Tibial artery (tissue), 4 donors: Measurements from ENCODE around the gene MALT1.

Experiments
- DNase-seq, 2 donors: peaks; one replicate each; pipeline ENCODE4 v3.0.0-alpha.2; 2019
- H3K27ac ChIP-seq, 2 donors: fragments of 200-600 bp; sonication (generic) in 1 of 2; 1 replicate in 1 of 2; 2 replicates in 1 of 2; pipeline ENCODE4 v1.5.1; 2018 to 2019; ENCODE audit warnings: mild to moderate bottlenecking in 1 of 2
- H3K27me3 ChIP-seq, 2 donors: fragments of 200-600 bp; sonication (generic) in 1 of 2; one replicate each; pipeline versions ENCODE4 v1.5.1 to v1.6.0; 2016 to 2019
- H3K36me3 ChIP-seq, 3 donors: fragments of 200-600 bp; sonication (generic) in 2 of 3; one replicate each; pipeline ENCODE4 v1.5.1; 2016 to 2019; ENCODE audit warnings: mild to moderate bottlenecking in 2 of 3
- H3K4me1 ChIP-seq, 4 donors: fragments of 200-600 bp; sonication (generic) in 2 of 4; 1 replicate in 3 of 4; 2 replicates in 1 of 4; pipeline ENCODE4 v1.5.1; 2016 to 2019
- H3K4me3 ChIP-seq, 2 donors: fragments of 200-600 bp; sonication (generic) in 1 of 2; 1 replicate in 1 of 2; 2 replicates in 1 of 2; pipeline ENCODE4 v1.5.1; 2018 to 2019; ENCODE audit warnings: mild to moderate bottlenecking in 2 of 2
- H3K9me3 ChIP-seq, 3 donors: fragments of 200-600 bp; sonication (generic) in 1 of 3; one replicate each; pipeline ENCODE4 v1.5.1; 2016 to 2019
- intact Hi-C: fragments of 100-400 bp; cut with DNase I; formaldehyde crosslinking; loops from one replicate; pipeline ENCODE4 v1.15.0; 2023; ENCODE audit warnings: low total_unique reads
- TF ChIP-seq, protein P1 (sequence below), 2 experiments: fragments of 200-600 bp in 1 of 2; fragments of 450-650 bp in 1 of 2; IDR thresholded peaks; one replicate each; pipeline ENCODE4 v1.5.1; 2017 to 2019; ENCODE audit warnings: antibody characterized with exemption in 2 of 2, mild to moderate bottlenecking in 1 of 2, moderate library complexity in 1 of 2

MALT1 gene

DNA sequence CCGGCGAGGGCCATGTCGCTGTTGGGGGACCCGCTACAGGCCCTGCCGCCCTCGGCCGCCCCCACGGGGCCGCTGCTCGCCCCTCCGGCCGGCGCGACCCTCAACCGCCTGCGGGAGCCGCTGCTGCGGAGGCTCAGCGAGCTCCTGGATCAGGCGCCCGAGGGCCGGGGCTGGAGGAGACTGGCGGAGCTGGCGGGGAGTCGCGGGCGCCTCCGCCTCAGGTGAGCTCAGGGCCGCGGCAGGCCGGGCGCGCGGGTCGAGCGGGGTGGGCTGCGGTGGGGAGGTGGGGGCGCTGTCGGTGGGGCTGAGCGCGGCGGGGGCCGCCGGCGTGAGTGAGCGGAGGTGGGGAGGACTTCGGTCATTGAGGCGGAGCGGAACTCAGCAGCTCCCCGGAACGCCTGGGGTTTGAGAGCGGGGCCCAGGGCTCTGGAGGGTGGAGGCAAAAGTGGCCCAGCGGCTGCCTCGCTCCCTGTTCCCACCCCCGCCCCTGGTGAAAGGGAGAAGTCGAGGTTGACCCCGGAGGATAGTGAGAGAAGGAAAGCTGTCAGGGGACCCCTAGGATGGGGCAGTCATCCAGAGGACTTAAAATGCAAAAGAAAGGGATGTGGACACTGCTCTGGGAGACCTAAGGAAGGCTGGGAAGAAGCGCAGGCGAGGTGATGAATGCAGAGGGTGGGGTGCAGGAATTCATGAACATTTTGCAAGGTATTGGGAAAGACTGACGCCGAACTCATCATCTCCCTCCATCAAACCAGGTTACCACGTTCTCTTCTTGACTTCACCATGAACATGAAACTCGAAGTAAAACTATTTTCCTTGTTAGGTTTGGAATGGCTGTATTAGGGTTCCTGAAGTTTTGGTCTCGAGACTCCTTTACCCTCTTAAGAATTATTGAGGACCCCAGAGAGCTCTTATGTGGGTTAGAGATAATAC is 633 bp downstream of the MALT1 start:
- H3K4me3 ChIP-seq = peak overlapping the region; percentile 75 to 78
- intact Hi-C loops = loop anchor here (10.0 kb wide), 1 partner anchor 93 kb away; no protein-coding TSS in a partner anchor
- TF ChIP-seq, protein P1, sequence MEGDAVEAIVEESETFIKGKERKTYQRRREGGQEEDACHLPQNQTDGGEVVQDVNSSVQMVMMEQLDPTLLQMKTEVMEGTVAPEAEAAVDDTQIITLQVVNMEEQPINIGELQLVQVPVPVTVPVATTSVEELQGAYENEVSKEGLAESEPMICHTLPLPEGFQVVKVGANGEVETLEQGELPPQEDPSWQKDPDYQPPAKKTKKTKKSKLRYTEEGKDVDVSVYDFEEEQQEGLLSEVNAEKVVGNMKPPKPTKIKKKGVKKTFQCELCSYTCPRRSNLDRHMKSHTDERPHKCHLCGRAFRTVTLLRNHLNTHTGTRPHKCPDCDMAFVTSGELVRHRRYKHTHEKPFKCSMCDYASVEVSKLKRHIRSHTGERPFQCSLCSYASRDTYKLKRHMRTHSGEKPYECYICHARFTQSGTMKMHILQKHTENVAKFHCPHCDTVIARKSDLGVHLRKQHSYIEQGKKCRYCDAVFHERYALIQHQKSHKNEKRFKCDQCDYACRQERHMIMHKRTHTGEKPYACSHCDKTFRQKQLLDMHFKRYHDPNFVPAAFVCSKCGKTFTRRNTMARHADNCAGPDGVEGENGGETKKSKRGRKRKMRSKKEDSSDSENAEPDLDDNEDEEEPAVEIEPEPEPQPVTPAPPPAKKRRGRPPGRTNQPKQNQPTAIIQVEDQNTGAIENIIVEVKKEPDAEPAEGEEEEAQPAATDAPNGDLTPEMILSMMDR (IDR thresholded peaks at IDR 0.05) = no peak
- peak overlapping the region; percentile 75 to 87 for H3K27ac ChIP-seq
- no peaks in the 10 kb centered on the region for H3K9me3 ChIP-seq
- peaks cover 0 to 21% (median 4%) of the 10 kb centered on the region in 4 donors for H3K4me1 ChIP-seq
- peaks cover 0 to 2% of the 10 kb centered on the region in 2 donors for H3K27me3 ChIP-seq
- no peaks in the 10 kb centered on the region for H3K36me3 ChIP-seq
- DNase-seq = peak in 1 of 2 donors; percentile 71

DNA sequence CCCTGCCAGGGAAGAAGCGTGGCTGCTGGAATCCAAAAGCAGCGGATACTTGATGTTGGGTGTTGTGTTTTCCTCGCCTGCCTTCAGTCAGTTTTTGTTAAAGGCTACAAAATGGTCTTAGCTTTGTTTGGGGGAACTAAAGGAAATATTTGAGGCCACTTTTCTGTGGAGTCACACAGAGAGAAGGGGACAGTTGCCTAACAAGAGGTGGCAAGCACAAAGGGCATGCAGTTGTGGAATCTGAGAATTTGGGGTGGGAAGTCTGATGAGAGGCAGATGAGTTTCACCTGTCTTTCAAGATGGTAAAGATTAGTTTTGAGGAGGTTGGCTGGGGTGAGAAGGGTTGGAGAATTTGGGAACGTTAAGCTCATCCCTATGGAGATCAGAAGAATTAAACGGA is 2.9 kb downstream of the MALT1 start:
- TF ChIP-seq, protein P1 (IDR thresholded peaks at IDR 0.05) = no peak
- intact Hi-C loops = loop anchor here (10.0 kb wide), 1 partner anchor 91 kb away; no protein-coding TSS in a partner anchor
- DNase-seq = no peak
- Histone ChIP-seq H3K9me3 (no peaks in the 10 kb centered on the region), H3K27me3 (no peaks in the 10 kb centered on the region), H3K27ac (no peak overlapping the region), H3K36me3 (no peaks in the 10 kb centered on the region), H3K4me1 (peaks cover 0 to 21% (median 4%) of the 10 kb centered on the region in 4 donors), H3K4me3 (no peak overlapping the region)

DNA sequence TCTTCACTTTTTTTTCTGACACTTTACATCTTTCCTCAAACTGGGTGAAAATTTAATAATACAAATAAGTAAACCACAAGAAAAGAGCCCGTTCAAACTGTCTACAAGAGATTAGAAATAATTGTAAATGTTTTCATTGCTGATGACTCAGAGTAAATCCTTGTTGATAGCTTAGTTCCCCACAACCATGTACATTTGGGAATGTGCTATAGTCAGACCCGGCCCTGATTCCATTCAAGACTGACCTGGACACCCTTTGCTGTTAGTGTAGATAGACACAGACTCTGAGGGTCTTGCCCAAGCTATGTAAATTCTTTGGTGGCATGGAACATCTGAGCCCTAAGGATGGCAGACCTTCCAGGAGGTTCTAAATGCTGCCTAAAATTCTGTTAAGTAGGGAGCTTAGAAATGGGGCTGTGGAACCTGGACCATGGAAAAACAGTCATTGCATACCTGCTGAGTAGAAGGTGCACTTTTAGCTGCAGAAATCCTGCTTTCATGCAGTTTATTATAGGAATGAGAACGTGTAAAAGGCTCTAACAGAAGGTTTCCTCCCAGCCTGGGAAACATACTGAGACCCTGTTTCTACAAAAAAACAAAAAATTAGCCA is 3.7 kb downstream of the MALT1 start:
- H3K27ac ChIP-seq = no peak overlapping the region
- H3K27me3 ChIP-seq = no peaks in the 10 kb centered on the region
- TF ChIP-seq, protein P1 (IDR thresholded peaks at IDR 0.05) = no peak
- H3K9me3 ChIP-seq = no peaks in the 10 kb centered on the region
- no peak for DNase-seq
- peaks cover 0 to 18% (median 4%) of the 10 kb centered on the region in 4 donors for H3K4me1 ChIP-seq
- intact Hi-C loops = loop anchor here (10.0 kb wide), 1 partner anchor 90 kb away; no protein-coding TSS in a partner anchor
- H3K36me3 ChIP-seq = no peaks in the 10 kb centered on the region
- no peak overlapping the region for H3K4me3 ChIP-seq

DNA sequence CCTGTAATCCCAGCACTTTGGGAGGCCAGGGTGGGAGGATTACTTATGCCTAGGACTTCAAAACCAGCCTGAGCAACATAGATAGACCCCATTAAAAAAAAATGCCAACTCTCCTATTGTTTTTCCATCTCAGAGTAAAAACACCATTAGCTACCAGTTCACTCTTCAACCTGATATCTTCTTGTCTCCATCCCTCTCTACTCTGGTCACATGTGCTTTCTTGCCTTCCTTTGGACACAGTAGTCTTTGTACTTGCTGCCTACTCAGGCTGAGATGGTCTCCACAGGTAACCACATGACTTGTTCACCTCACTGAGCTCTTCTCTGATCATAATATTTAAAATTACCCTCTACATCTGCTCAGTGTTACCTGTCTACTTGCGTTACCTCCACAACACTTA is 5.0 kb downstream of the MALT1 start:
- intact Hi-C loops = loop anchor here (10.0 kb wide), 1 partner anchor 89 kb away; no protein-coding TSS in a partner anchor
- TF ChIP-seq, protein P1 (IDR thresholded peaks at IDR 0.05) = no peak
- no peak overlapping the region for H3K27ac ChIP-seq
- no peak overlapping the region for H3K4me3 ChIP-seq
- peaks cover 0 to 10% (median 0%) of the 10 kb centered on the region in 4 donors for H3K4me1 ChIP-seq
- no peaks in the 10 kb centered on the region for H3K27me3 ChIP-seq
- H3K9me3 ChIP-seq = no peaks in the 10 kb centered on the region
- no peak for DNase-seq
- H3K36me3 ChIP-seq = no peaks in the 10 kb centered on the region

DNA sequence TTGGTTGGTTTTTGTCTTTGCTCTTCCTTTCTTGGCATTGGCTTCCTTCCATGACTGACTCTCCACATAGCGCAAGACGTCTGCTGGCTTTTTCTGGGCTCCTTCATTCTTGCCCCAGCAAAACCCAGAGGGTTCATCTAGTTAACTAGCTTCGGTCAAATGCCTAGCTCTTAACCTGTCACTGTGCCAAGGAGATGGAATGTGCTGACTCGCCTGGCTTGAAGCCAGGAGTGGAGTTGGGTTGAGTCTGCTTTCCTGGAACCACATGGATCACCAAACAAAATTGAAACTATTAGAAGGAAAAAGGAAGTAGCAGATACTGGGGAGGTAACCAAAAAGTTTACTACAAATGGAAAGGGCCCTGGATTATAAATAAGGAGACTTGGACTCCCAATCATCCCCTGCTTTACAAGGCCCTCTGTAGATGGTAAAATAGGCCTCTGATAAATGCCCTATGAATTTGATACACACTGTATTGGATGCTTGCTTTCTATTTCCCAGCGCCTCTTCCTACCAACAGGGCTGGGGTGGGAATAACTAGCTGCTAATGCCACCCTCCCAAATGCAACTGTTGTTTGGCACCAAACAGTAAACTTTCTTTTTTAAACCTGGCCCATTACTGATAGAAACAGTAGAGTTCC is 11.3 kb downstream of the MALT1 start:
- H3K9me3 ChIP-seq = no peaks in the 10 kb centered on the region
- DNase-seq = peak in 1 of 2 donors; percentile 41
- peaks cover 15 to 18% (median 15%) of the 10 kb centered on the region in 3 donors for H3K36me3 ChIP-seq
- TF ChIP-seq, protein P1 (IDR thresholded peaks at IDR 0.05) = no peak
- intact Hi-C loops = no loop called here
- no peak overlapping the region for H3K27ac ChIP-seq
- H3K4me3 ChIP-seq = no peak overlapping the region
- no peaks in the 10 kb centered on the region for H3K27me3 ChIP-seq
- H3K4me1 ChIP-seq = peaks cover 0 to 4% (median 2%) of the 10 kb centered on the region in 4 donors
